Stimulated activated naive CD8-positive, alpha-beta T cell treated with anti-CD3 and anti-CD28 coated beads, Interleukin-15, amount 100 ng/mL, for 72 hours (primary cell): ENCODE data around the gene AP1S2.
"Not testable (repeated sequence)": the region's sequence is repeated elsewhere in the genome, so short reads cannot be mapped to it uniquely, and the experiment has no call there.

Experiments used
- ATAC-seq: fragments of 150-1000 bp; cut with Tn5 transposase; 2 replicates; pipeline ENCODE4 v1.10.0; 2021; ENCODE audit warnings: mild to moderate bottlenecking, moderate library complexity
- DNase-seq, 2 donors: peaks; one replicate each; pipeline ENCODE4 v3.0.0; 2021 to 2022
- H3K27ac Mint-ChIP-seq, 2 donors: one replicate each; pipeline ENCODE4 v1.8.0; 2022; ENCODE audit warnings: mild to moderate bottlenecking in 2 of 2, mixed read lengths in 2 of 2, moderate library complexity in 2 of 2
- H3K27me3 Mint-ChIP-seq: one replicate; pipeline ENCODE4 v1.8.0; 2022; ENCODE audit warnings: mixed read lengths
- H3K4me1 Mint-ChIP-seq: one replicate; pipeline ENCODE4 v1.8.0; 2022; ENCODE audit warnings: mild to moderate bottlenecking, mixed read lengths
- H3K4me3 Mint-ChIP-seq, 2 donors: one replicate each; pipeline ENCODE4 v1.8.0; 2022; ENCODE audit warnings: mild to moderate bottlenecking in 2 of 2, mixed read lengths in 2 of 2, moderate library complexity in 1 of 2
- H3K9me3 Mint-ChIP-seq, 2 donors: one replicate each; pipeline ENCODE4 v1.8.0; 2022; ENCODE audit warnings: mixed read lengths in 2 of 2

AP1S2 gene

GRCh38 chrX:15831347-15831746 lies 23.3 kb downstream of the AP1S2 start:
- H3K27me3 Mint-ChIP-seq, H3K4me3 Mint-ChIP-seq, ATAC-seq, H3K27ac Mint-ChIP-seq, DNase-seq, H3K9me3 Mint-ChIP-seq: not testable (repeated sequence)
- H3K4me1 Mint-ChIP-seq, result peaks cover 14% of the 10 kb centered on the region

GRCh38 chrX:15829217-15829616 lies 25.4 kb downstream of the AP1S2 start:
- H3K4me1 Mint-ChIP-seq, result peaks cover 14% of the 10 kb centered on the region
- H3K27me3 Mint-ChIP-seq, result no peaks in the 10 kb centered on the region
- no peak overlapping the region for H3K4me3 Mint-ChIP-seq
- DNase-seq, result no peak
- H3K9me3 Mint-ChIP-seq, result no peaks in the 10 kb centered on the region
- peak overlapping the region in 1 of 2 donors; percentile 33 for H3K27ac Mint-ChIP-seq
- ATAC-seq, result no peak

DNA sequence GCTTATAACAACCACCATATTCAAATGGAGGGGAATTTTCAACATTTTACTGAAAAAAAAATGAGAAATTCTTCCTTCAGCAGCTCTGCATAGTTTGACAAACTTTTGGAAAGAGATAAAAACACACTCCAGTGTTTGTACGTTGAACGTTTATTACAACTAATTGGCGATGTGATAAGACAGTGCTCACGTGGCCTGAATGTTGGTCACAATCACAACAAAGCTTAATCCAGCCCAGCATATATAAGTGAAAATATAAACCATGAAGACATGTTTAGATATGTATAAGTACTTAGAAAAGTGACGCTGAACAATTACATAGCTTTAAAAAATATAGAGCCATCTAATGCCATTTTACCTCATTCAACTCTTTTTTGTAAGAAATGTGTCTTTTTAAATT lies 28.7 kb downstream of the AP1S2 start:
- Mint-ChIP-seq H3K27me3 (no peaks in the 10 kb centered on the region), H3K4me3 (no peak overlapping the region), H3K9me3 (no peaks in the 10 kb centered on the region), H3K27ac (peak overlapping the region in 1 of 2 donors; percentile 40), H3K4me1 (peaks cover 20% of the 10 kb centered on the region)
- DNase-seq (no peak), ATAC-seq (no peak)

- H3K9me3 Mint-ChIP-seq, result no peaks in the 10 kb centered on the region
- peak overlapping the region in 1 of 2 donors; percentile 38 for H3K27ac Mint-ChIP-seq
- DNase-seq (no peak), ATAC-seq (no peak)
- H3K27me3 Mint-ChIP-seq, result no peaks in the 10 kb centered on the region
- H3K4me3 Mint-ChIP-seq, result no peak overlapping the region
- peaks cover 23% of the 10 kb centered on the region for H3K4me1 Mint-ChIP-seq
Observed at GRCh38 chrX:15822922-15823321, 31.7 kb downstream of the AP1S2 start.

DNA sequence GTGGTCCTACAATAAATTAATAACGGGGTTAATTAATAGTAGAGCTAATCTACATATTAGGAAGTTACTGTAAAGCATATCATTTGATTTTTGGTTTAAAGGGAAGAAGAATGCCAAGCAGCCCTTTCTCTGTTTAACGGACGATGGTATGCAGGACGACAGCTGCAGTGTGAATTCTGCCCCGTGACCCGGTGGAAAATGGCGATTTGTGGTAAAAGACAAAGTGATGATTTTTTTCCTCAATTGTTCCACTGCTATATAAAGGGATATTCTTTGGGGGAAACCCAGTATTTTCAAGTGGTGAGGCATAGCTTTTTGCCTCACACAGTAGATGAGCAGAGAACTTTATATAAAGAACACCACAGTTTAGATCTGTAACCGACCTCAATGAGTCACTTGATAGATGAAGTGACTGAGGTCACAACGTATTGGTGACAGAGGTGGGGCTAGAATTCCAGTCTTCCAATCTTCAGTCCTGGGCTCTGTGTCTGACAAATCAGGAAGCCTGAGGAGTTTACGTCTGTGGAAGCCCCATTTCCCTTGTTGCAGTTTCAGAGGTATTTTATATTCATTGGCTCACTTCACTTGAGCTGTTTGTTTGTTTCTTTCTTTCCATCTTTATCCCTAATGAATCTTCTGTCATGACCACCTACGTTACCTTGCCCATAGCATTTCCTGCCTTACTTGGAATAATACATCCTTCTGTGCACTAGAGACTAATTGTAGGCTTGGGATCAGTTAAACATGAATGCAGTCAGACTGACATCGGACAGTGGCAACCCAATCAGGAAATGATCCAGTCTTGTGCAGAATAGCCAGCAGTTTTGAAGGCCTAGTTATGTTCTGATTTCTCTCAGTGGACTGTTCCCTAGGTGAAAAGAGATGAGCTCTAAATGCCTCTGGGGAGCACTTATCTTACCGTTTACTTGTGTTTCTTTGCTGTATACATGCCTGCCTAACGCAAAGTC lies 34.2 kb downstream of the AP1S2 start:
- H3K27me3 Mint-ChIP-seq, result no peaks in the 10 kb centered on the region
- peak in 1 of 2 donors; percentile 14 for DNase-seq
- H3K27ac Mint-ChIP-seq, result peak overlapping the region in 1 of 2 donors; percentile 40
- peaks cover 43% of the 10 kb centered on the region for H3K4me1 Mint-ChIP-seq
- peak overlapping the region in 1 of 2 donors; percentile 6 for H3K4me3 Mint-ChIP-seq
- H3K9me3 Mint-ChIP-seq, result no peaks in the 10 kb centered on the region
- ATAC-seq, result peak; percentile 75

GRCh38 chrX:15816886-15817285 lies 37.7 kb downstream of the AP1S2 start:
- DNase-seq (peak; percentile 32 to 53), ATAC-seq (peak; percentile 82)
- peak overlapping the region in 1 of 2 donors; percentile 30 for H3K4me3 Mint-ChIP-seq
- peak overlapping the region in 1 of 2 donors; percentile 72 for H3K27ac Mint-ChIP-seq
- peaks cover 57% of the 10 kb centered on the region for H3K4me1 Mint-ChIP-seq
- no peaks in the 10 kb centered on the region for H3K9me3 Mint-ChIP-seq
- no peaks in the 10 kb centered on the region for H3K27me3 Mint-ChIP-seq

DNA sequence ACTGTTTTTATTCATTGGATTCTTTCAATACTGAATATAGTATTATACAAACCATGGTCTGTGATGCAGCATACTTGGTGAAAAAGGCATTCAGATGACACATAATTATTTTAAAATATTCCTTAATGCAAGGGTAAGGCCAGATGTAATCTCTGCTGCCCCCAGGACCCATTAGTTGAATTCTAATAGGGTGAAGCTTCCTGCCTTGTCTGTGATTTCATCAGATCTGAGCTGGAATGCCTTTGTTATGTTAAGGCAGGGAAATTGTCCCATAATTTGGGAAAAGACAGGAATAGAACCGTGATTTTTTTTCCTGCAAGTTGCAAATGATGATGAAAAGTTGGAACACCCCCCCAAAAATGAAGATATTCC lies 38.2 kb downstream of the AP1S2 start:
- Mint-ChIP-seq H3K9me3 (no peaks in the 10 kb centered on the region), H3K4me3 (peak overlapping the region in 1 of 2 donors; percentile 30), H3K27ac (peak overlapping the region in 1 of 2 donors; percentile 9), H3K4me1 (peaks cover 55% of the 10 kb centered on the region), H3K27me3 (no peaks in the 10 kb centered on the region)
- DNase-seq (no peak), ATAC-seq (peak; percentile 35)

GRCh38 chrX:15815779-15816437 lies 38.7 kb downstream of the AP1S2 start:
- peak; percentile 9 to 33 for DNase-seq
- H3K4me3 Mint-ChIP-seq, result no peak overlapping the region
- peak overlapping the region in 1 of 2 donors; percentile 9 for H3K27ac Mint-ChIP-seq
- H3K4me1 Mint-ChIP-seq, result peaks cover 50% of the 10 kb centered on the region
- no peaks in the 10 kb centered on the region for H3K27me3 Mint-ChIP-seq
- H3K9me3 Mint-ChIP-seq, result no peaks in the 10 kb centered on the region
- ATAC-seq, result peak; percentile 83

DNA sequence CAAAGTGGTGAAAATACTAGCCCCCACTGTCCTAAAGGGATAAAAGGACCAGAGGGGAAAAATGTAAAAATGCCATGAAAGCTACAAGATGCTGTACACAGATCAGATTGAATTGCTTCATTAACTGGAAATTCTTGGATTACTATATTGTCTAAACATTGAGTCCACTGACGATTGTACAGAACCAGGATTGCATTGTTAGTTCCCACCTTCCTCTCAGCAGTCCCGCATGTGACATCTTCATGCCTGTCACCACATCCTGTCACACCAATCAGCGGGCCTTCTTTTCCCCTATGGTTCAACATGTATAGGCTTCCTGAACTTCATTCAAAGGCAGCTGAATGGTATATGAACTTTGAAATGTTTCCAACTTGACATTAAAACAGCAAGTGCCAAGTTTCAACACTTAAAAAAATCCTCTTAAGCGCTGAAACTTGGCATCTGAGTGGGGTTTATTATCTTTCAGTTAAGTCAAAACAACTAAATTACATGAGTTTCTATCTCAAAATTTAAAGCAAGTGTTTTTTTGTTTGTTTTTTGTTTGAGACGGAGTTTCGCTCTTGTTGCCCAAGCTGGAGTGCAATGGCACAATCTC lies 39.7 kb downstream of the AP1S2 start:
- DNase-seq (no peak), ATAC-seq (no peak)
- Mint-ChIP-seq H3K4me3 (no peak overlapping the region), H3K27me3 (no peaks in the 10 kb centered on the region), H3K27ac (no peak overlapping the region), H3K4me1 (peaks cover 40% of the 10 kb centered on the region), H3K9me3 (no peaks in the 10 kb centered on the region)

GRCh38 chrX:15813416-15813815 lies 41.2 kb downstream of the AP1S2 start:
- no peak for DNase-seq
- Mint-ChIP-seq H3K4me1 (peaks cover 37% of the 10 kb centered on the region), H3K27ac (no peak overlapping the region), H3K9me3 (no peaks in the 10 kb centered on the region), H3K4me3 (no peak overlapping the region), H3K27me3 (no peaks in the 10 kb centered on the region)
- no peak for ATAC-seq

- Mint-ChIP-seq H3K4me3 (no peak overlapping the region), H3K27ac (no peak overlapping the region), H3K4me1 (peaks cover 30% of the 10 kb centered on the region), H3K9me3 (no peaks in the 10 kb centered on the region), H3K27me3 (no peaks in the 10 kb centered on the region)
- DNase-seq, result no peak
- no peak for ATAC-seq
Observed at GRCh38 chrX:15812192-15812938, 42.2 kb downstream of the AP1S2 start.

GRCh38 chrX:15808254-15808653 lies 46.4 kb downstream of the AP1S2 start:
- Mint-ChIP-seq H3K27ac (no peak overlapping the region), H3K4me1 (no peaks in the 10 kb centered on the region), H3K4me3 (no peak overlapping the region), H3K9me3 (no peaks in the 10 kb centered on the region), H3K27me3 (no peaks in the 10 kb centered on the region)
- ATAC-seq, result no peak
- no peak for DNase-seq

GRCh38 chrX:15804563-15804962 lies 50.0 kb downstream of the AP1S2 start:
- no peak overlapping the region for H3K4me3 Mint-ChIP-seq
- DNase-seq (no peak), ATAC-seq (no peak)
- H3K4me1 Mint-ChIP-seq, result no peaks in the 10 kb centered on the region
- peak overlapping the region in 1 of 2 donors; percentile 78 for H3K27ac Mint-ChIP-seq
- H3K9me3 Mint-ChIP-seq, result no peaks in the 10 kb centered on the region
- no peaks in the 10 kb centered on the region for H3K27me3 Mint-ChIP-seq

- Mint-ChIP-seq H3K9me3 (no peaks in the 10 kb centered on the region), H3K27ac (no peak overlapping the region), H3K4me1 (peaks cover 38% of the 10 kb centered on the region), H3K4me3 (no peak overlapping the region), H3K27me3 (no peaks in the 10 kb centered on the region)
- DNase-seq (no peak), ATAC-seq (no peak)
Observed at GRCh38 chrX:15797707-15798106, 56.9 kb downstream of the AP1S2 start.

GRCh38 chrX:15790769-15791290 lies 63.8 kb downstream of the AP1S2 start:
- DNase-seq (no peak), ATAC-seq (peak; percentile 31)
- Mint-ChIP-seq H3K27ac (no peak overlapping the region), H3K9me3 (no peaks in the 10 kb centered on the region), H3K4me1 (peaks cover 24% of the 10 kb centered on the region), H3K4me3 (no peak overlapping the region), H3K27me3 (no peaks in the 10 kb centered on the region)
